H1 (cell line): ENCODE measurements around the gene TOP2A. TPM values are rescaled to one million over a fixed set of nuclear protein-coding genes. Genes with fewer than 3 reads are reported as not detected.

ENCODE experiments used
- CTCF ChIA-PET: fragments of 300-600 bp; sonication (Branson Sonifier 250); formaldehyde crosslinking; loops from one replicate; lab custom pipeline; 2021; ENCODE audit not compliant: partially characterized antibody; lab: Charles Lee
- POLR2A ChIA-PET: fragments of 300-600 bp; sonication (Branson Sonifier 250); formaldehyde crosslinking; loops from one replicate; lab custom pipeline; 2021; ENCODE audit warnings: inconsistent platforms; ENCODE audit not compliant: partially characterized antibody; lab: Charles Lee
- DNase-seq, 2 experiments: peaks; one replicate each; pipeline versions ENCODE4 v3.0.0 to v3.0.0-alpha.2; 2010 to 2022; ENCODE audit warnings: low spot score in 2 of 2, low read depth in 1 of 2, mixed read lengths in 1 of 2
- FAIRE-seq: peaks from 2 replicates; lab custom pipeline; 2011; peaks lifted over from hg19 to GRCh38; lab: Jason Lieb, UNC
- H2AFZ ChIP-seq: 2 replicates; pipeline ENCODE4 v1.8.1; 2012; ENCODE audit warnings: low read length, inconsistent platforms
- H2AK5ac ChIP-seq: 2 replicates; pipeline ENCODE4 v1.6.1; 2013; ENCODE audit warnings: low read depth, low read length
- H2BK120ac ChIP-seq: replicated peaks from 2 replicates; pipeline ENCODE3; 2013; ENCODE audit warnings: low read depth, low read length, inconsistent platforms
- H2BK12ac ChIP-seq: 2 replicates; pipeline ENCODE4 v1.6.1; 2013; ENCODE audit warnings: low read depth, low read length
- H2BK15ac ChIP-seq: 2 replicates; pipeline ENCODE4 v1.6.1; 2013; ENCODE audit warnings: low read length
- H2BK20ac ChIP-seq: 2 replicates; pipeline ENCODE4 v1.6.1; 2013; ENCODE audit warnings: low read length
- H2BK5ac ChIP-seq: 2 replicates; pipeline ENCODE4 v1.6.1; 2013; ENCODE audit warnings: low read depth, low read length
- H3K14ac ChIP-seq: 2 replicates; pipeline ENCODE4 v1.6.1; 2013; ENCODE audit warnings: inconsistent platforms; ENCODE audit not compliant: insufficient read length
- H3K18ac ChIP-seq: 2 replicates; pipeline ENCODE4 v1.6.1; 2013; ENCODE audit warnings: low read length; ENCODE audit errors: extremely low read depth
- H3K23ac ChIP-seq: 2 replicates; pipeline ENCODE4 v1.6.1; 2013; ENCODE audit warnings: inconsistent platforms; ENCODE audit not compliant: insufficient read length
- H3K23me2 ChIP-seq: 2 replicates; pipeline ENCODE4 v1.6.1; 2013; ENCODE audit warnings: low read depth, low read length
- H3K27ac ChIP-seq: 2 replicates; pipeline ENCODE4 v1.6.1; 2011; ENCODE audit warnings: low read depth, low read length, inconsistent platforms
- H3K27me3 ChIP-seq, 4 experiments: replicated peaks in 1 of 4; 1 replicate in 1 of 4; 2 replicates in 3 of 4; pipeline versions ENCODE4 v1.6.1 to v1.8.1; 2011 to 2013; ENCODE audit warnings: low read length in 3 of 4, mild to moderate bottlenecking in 3 of 4, inconsistent platforms in 2 of 4, mixed read lengths in 2 of 4, moderate library complexity in 1 of 4; ENCODE audit not compliant: control insufficient read depth in 3 of 4, insufficient read depth in 3 of 4; ENCODE audit errors: extremely low read depth in 1 of 4
- H3K36me3 ChIP-seq, 4 experiments: 2 replicates each; pipeline versions ENCODE4 v1.6.1 to v1.8.1; 2011 to 2013; ENCODE audit warnings: mild to moderate bottlenecking in 4 of 4, low read length in 3 of 4, moderate library complexity in 2 of 4, control low read depth in 1 of 4, inconsistent platforms in 1 of 4; ENCODE audit not compliant: insufficient read depth in 4 of 4, control insufficient read depth in 2 of 4
- H3K4ac ChIP-seq: replicated peaks from 2 replicates; pipeline ENCODE3; 2013; ENCODE audit warnings: low read length, low read depth, mixed read lengths, inconsistent platforms; ENCODE audit not compliant: insufficient read length
- H3K4me1 ChIP-seq, 4 experiments: replicated peaks in 1 of 4; 1 replicate in 1 of 4; 2 replicates in 3 of 4; pipeline versions ENCODE4 v1.6.1 to v1.8.1; 2011 to 2013; ENCODE audit warnings: low read length in 3 of 4, inconsistent platforms in 2 of 4, mixed read lengths in 1 of 4; ENCODE audit not compliant: insufficient read depth in 4 of 4, control insufficient read depth in 3 of 4
- H3K4me2 ChIP-seq, 2 experiments: 2 replicates each; pipeline versions ENCODE4 v1.6.1 to v1.8.1; 2011 to 2013; ENCODE audit warnings: low read depth in 2 of 2, low read length in 2 of 2, control low read depth in 1 of 2, inconsistent platforms in 1 of 2, mild to moderate bottlenecking in 1 of 2; ENCODE audit not compliant: insufficient read depth in 1 of 2
- H3K4me3 ChIP-seq, 4 experiments: fragments of 200-600, 300-600 bp in 1 of 4; sonication (generic), shearing (Covaris generic), sonication (Bioruptor Twin) in 1 of 4; 2 replicates each; pipeline versions ENCODE4 v1.5.1 to v1.8.1; 2011 to 2016; ENCODE audit warnings: low read length in 4 of 4, low read depth in 3 of 4, control low read depth in 2 of 4, inconsistent platforms in 2 of 4, mild to moderate bottlenecking in 2 of 4, mixed read lengths in 1 of 4, moderate library complexity in 1 of 4; ENCODE audit not compliant: insufficient read depth in 2 of 4; ENCODE audit errors: extremely low read depth in 1 of 4
- H3K56ac ChIP-seq: replicated peaks from 2 replicates; pipeline ENCODE3; 2013; ENCODE audit warnings: low read depth, mild to moderate bottlenecking, mixed read lengths, low read length, inconsistent platforms; ENCODE audit not compliant: insufficient read length
- H3K79me1 ChIP-seq: 2 replicates; pipeline ENCODE4 v1.6.1; 2013; ENCODE audit warnings: low read depth, low read length, control low read depth
- H3K79me2 ChIP-seq, 2 experiments: 2 replicates each; pipeline versions ENCODE4 v1.6.1 to v1.8.1; 2012 to 2013; ENCODE audit warnings: low read length in 2 of 2, mild to moderate bottlenecking in 2 of 2, inconsistent platforms in 1 of 2; ENCODE audit not compliant: insufficient read depth in 2 of 2, control insufficient read depth in 1 of 2
- H3K9ac ChIP-seq, 4 experiments: replicated peaks in 1 of 4; 1 replicate in 1 of 4; 2 replicates in 3 of 4; pipeline versions ENCODE4 v1.6.1 to v1.8.1; 2011 to 2013; ENCODE audit warnings: low read depth in 3 of 4, low read length in 3 of 4, control low read depth in 2 of 4, mild to moderate bottlenecking in 2 of 4, moderate library complexity in 2 of 4, inconsistent platforms in 1 of 4; ENCODE audit errors: extremely low read depth in 1 of 4
- H3K9me3 ChIP-seq, 2 experiments: 2 replicates each; pipeline versions ENCODE4 v1.6.1 to v1.8.1; 2012 to 2013; ENCODE audit warnings: mild to moderate bottlenecking in 2 of 2, moderate library complexity in 2 of 2, control low read depth in 1 of 2, inconsistent platforms in 1 of 2, low read depth in 1 of 2, low read length in 1 of 2, mixed read lengths in 1 of 2; ENCODE audit not compliant: insufficient read depth in 2 of 2
- H4K20me1 ChIP-seq, 2 experiments: replicated peaks in 1 of 2; 2 replicates each; pipeline versions ENCODE3 to v1.8.1; 2011 to 2013; ENCODE audit warnings: inconsistent platforms in 2 of 2, low read length in 2 of 2, mild to moderate bottlenecking in 1 of 2; ENCODE audit not compliant: insufficient read depth in 2 of 2, control insufficient read depth in 1 of 2
- H4K5ac ChIP-seq: 2 replicates; pipeline ENCODE4 v1.6.1; 2013; ENCODE audit warnings: low read length, low read depth, mixed read lengths, inconsistent platforms; ENCODE audit not compliant: insufficient read length
- H4K8ac ChIP-seq: 2 replicates; pipeline ENCODE4 v1.8.0; 2013; ENCODE audit warnings: mild to moderate bottlenecking, moderate library complexity, low read length, inconsistent platforms; ENCODE audit not compliant: insufficient read depth; ENCODE audit errors: extremely low read depth
- H4K91ac ChIP-seq: replicated peaks from 2 replicates; pipeline ENCODE3; 2013; ENCODE audit warnings: low read length, mixed read lengths, inconsistent platforms; ENCODE audit not compliant: insufficient read length
- CBX5 ChIP-seq: fragments of 300-800, 300-1000 bp; sonication (generic); IDR thresholded peaks from 2 replicates; pipeline ENCODE4 v1.7.1; 2016; ENCODE audit warnings: antibody characterized with exemption, low read length, low read depth
- CREB1 ChIP-seq: IDR thresholded peaks from 2 replicates; pipeline ENCODE4 v1.6.1; 2012; ENCODE audit warnings: inconsistent platforms
- EP300 ChIP-seq, 2 experiments: IDR thresholded peaks; 1 replicate in 1 of 2; 2 replicates in 1 of 2; pipeline ENCODE4 v1.6.1; 2011 to 2012; ENCODE audit warnings: low read depth in 2 of 2, low read length in 2 of 2, mild to moderate bottlenecking in 2 of 2, borderline replicate concordance in 1 of 2, inconsistent platforms in 1 of 2, moderate library complexity in 1 of 2
- EZH2 ChIP-seq: fragments of 200-600 bp; sonication (generic); IDR thresholded peaks from 2 replicates; pipeline ENCODE4 v1.7.1; 2012; ENCODE audit warnings: low read depth, mild to moderate bottlenecking, moderate library complexity, low read length, inconsistent platforms; ENCODE audit not compliant: severe bottlenecking
- FOSL1 ChIP-seq: IDR thresholded peaks from 2 replicates; pipeline ENCODE4 v1.6.1; 2011; ENCODE audit warnings: mild to moderate bottlenecking, low read depth, low read length, moderate library complexity; ENCODE audit not compliant: insufficient read depth
- JUN ChIP-seq: IDR thresholded peaks from 2 replicates; pipeline ENCODE4 v1.6.1; 2011; ENCODE audit warnings: low read depth, mild to moderate bottlenecking, improper control_type of control experiment, low read length
- KDM1A ChIP-seq: fragments of 200-600, 300-600 bp; sonication (generic); IDR thresholded peaks from 2 replicates; pipeline ENCODE4 v1.7.1; 2016; ENCODE audit warnings: mild to moderate bottlenecking, low read length, borderline replicate concordance
- POLR2A ChIP-seq, 2 experiments: IDR thresholded peaks; 1 replicate in 1 of 2; 2 replicates in 1 of 2; pipeline ENCODE4 v1.6.1; 2011; ENCODE audit warnings: low read depth in 2 of 2, low read length in 2 of 2, mild to moderate bottlenecking in 2 of 2; ENCODE audit errors: control extremely low read depth in 1 of 2
- RAD21 ChIP-seq, 2 experiments: IDR thresholded peaks in 1 of 2; conservative IDR thresholded peaks in 1 of 2; 2 replicates each; pipeline ENCODE4 v1.6.1; 2011; ENCODE audit warnings: low read depth in 2 of 2, low read length in 2 of 2, improper control_type of control experiment in 1 of 2, inconsistent platforms in 1 of 2, mild to moderate bottlenecking in 1 of 2, moderate library complexity in 1 of 2
- SIX5 ChIP-seq: IDR thresholded peaks from 2 replicates; pipeline ENCODE4 v1.6.1; 2011; ENCODE audit warnings: mild to moderate bottlenecking, low read depth, low read length
- TAF7 ChIP-seq: optimal IDR thresholded peaks from 2 replicates; pipeline ENCODE3; 2011; ENCODE audit warnings: low read depth, mild to moderate bottlenecking, inconsistent platforms, low read length, moderate library complexity, borderline replicate concordance
- TBP ChIP-seq: IDR thresholded peaks from 2 replicates; pipeline ENCODE4 v1.6.1; 2011; ENCODE audit warnings: low read depth, low read length, improper control_type of control experiment
- TCF12 ChIP-seq: IDR thresholded peaks from 2 replicates; pipeline ENCODE4 v1.6.1; 2011; ENCODE audit warnings: low read depth, mild to moderate bottlenecking, low read length
- YY1 ChIP-seq: IDR thresholded peaks from 2 replicates; pipeline ENCODE4 v1.6.1; 2011; ENCODE audit warnings: low read depth, mild to moderate bottlenecking, low read length
- WGBS, 2 experiments: shearing (Covaris generic) in 1 of 2; methylation state at CpG; one replicate each; pipeline versions ENCODE4 v1.1.6 to v1.1.7; 2013 to 2015; ENCODE audit warnings: low lambda C conversion rate in 2 of 2, mixed read lengths in 2 of 2, inconsistent platforms in 1 of 2, low coverage in 1 of 2, missing lambda C conversion rate in 1 of 2; ENCODE audit not compliant: insufficient replicate concordance in 2 of 2, insufficient coverage in 1 of 2, insufficient read length in 1 of 2; ENCODE audit errors: extremely low coverage in 1 of 2, missing lambda C conversion rate in 1 of 2; 5-methylcytosine and 5-hydroxymethylcytosine counted together
- polyA plus RNA-seq, 7 experiments: library from polyadenylated mRNA; depleted of rRNA in 3 of 7; stranded (reverse) in 5 of 7; unstranded in 2 of 7; fragments of >200 nt in 5 of 7; fragments of 200-250 nt in 2 of 7; gene quantifications; 1 replicate in 5 of 7; 2 replicates in 1 of 7; 4 replicates in 1 of 7; pipeline versions ENCODE4 v1.2.1 to v1.2.3, GENCODE V29; 2011 to 2013; ENCODE audit warnings: missing spikeins in 2 of 7, mixed read lengths in 2 of 7
- total RNA-seq: library from RNA; stranded (reverse); fragmentation: NEBNext Ultra II Directional; extraction: Animal tissue kit (Norgen Biotek cat#: 25700); gene quantifications from 2 replicates; pipeline ENCODE4 v1.2.1, GENCODE V29; 2021

TOP2A gene
- total and polyA plus RNA-seq, 2 of the 8 experiments (the other 6 are each of a cell fraction or from before 2014, with no cell fraction given): 83.1 to 291 TPM

DNA sequence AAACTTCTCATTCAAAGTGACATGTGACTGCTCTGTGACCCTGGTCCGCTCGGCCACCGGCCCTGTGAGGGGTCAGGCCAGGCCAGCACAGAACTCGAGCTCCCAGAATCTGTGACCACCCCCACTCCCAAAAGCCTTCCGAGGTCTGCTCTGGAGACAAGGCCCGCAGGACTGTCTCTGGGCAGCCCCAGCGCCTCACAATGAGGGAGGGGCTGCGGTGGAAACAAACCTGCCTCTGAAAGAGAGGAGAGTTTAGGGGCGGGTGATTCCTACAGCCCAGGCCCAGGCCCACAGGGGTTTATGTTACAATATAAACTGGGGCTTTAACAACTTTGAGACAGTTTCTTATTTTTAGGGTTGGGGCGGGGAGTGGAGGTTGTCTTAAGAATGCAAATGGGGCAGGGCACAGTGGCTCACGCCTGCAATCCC, 45.4 kb upstream of the TOP2A start:
- H2AK5ac ChIP-seq: no peak overlapping the region
- no peak for FAIRE-seq
- no peak overlapping the region; a peak in 1 of 7 replicates for H3K9ac ChIP-seq
- no peaks in the 10 kb centered on the region for H3K79me2 ChIP-seq
- H3K4me2 ChIP-seq: no peak overlapping the region
- no peak overlapping the region for H3K14ac ChIP-seq
- CTCF ChIA-PET: interaction anchor here (0.7 to 34.1 kb wide), 6 partner anchors 13 to 68 kb away, joined by 3 to 739 read pairs (median 10); partner anchors contain the start of gene IGFBP4
- H3K4ac ChIP-seq: no peak overlapping the region
- H3K4me1 ChIP-seq: peaks cover 2 to 33% (median 11%) of the 10 kb centered on the region in 4 experiments
- H3K4me3 ChIP-seq: no peak overlapping the region
- H4K8ac ChIP-seq: peak overlapping the region; percentile 62; the same call in 1 of the 2 replicates
- H3K18ac ChIP-seq: 0 out of 2 replicates have a peak overlapping the region, but pooled peaks have one; percentile 38
- WGBS, 2 experiments: 56% methylated on average over 10 of the region's 11 CpGs; no CpG with 5 or more reads in 1 of the 2 experiments
- peak overlapping the region; percentile 86 for H2BK120ac ChIP-seq
- no peaks in the 10 kb centered on the region for H3K79me1 ChIP-seq
- no peaks in the 10 kb centered on the region for H3K27me3 ChIP-seq
- POLR2A ChIA-PET: interaction anchor here (0.8 to 3.0 kb wide), 13 partner anchors 9 to 74 kb away, joined by 3 to 20 read pairs (median 5); partner anchors contain the start of gene IGFBP4
- H2BK12ac ChIP-seq: 0 out of 2 replicates have a peak overlapping the region, but pooled peaks have one; percentile 87
- H3K27ac ChIP-seq: no peak overlapping the region
- H4K5ac ChIP-seq: peak overlapping the region; percentile 55
- peak overlapping the region; percentile 40; the same call in 1 of the 2 replicates for H2BK15ac ChIP-seq
- H2BK20ac ChIP-seq: no peak overlapping the region; the same call in 1 of the 2 replicates
- H3K9me3 ChIP-seq: no peaks in the 10 kb centered on the region
- no peak overlapping the region for H2AFZ ChIP-seq
- no peaks in the 10 kb centered on the region; the same call in 1 of the 2 replicates for H3K23me2 ChIP-seq
- H4K91ac ChIP-seq: peak overlapping the region; percentile 89
- H2BK5ac ChIP-seq: peak overlapping the region; percentile 82; the same call in 1 of the 2 replicates
- no peak overlapping the region for H3K23ac ChIP-seq
- no peaks in the 10 kb centered on the region for H4K20me1 ChIP-seq
- H3K56ac ChIP-seq: no peak overlapping the region
- H3K36me3 ChIP-seq: no peaks in the 10 kb centered on the region
- no peak for DNase-seq
- TF ChIP-seq CBX5 (no peak), SIX5 (no peak), JUN (no peak), KDM1A (no peak), TAF7 (no peak), EZH2 (no peak), CREB1 (no peak), RAD21 (IDR thresholded peaks at IDR 0.05 in 1 of 2, conservative IDR thresholded peaks at IDR 0.05 in 1 of 2; ENCODE audit: low read depth in 2 of 2, low read length in 2 of 2) (no peak), POLR2A (IDR thresholded peaks at IDR 0.05; ENCODE audit: control extremely low read depth in 1 of 2, low read depth in 2 of 2, low read length in 2 of 2) (no peak), YY1 (no peak), FOSL1 (no peak), TBP (no peak), TCF12 (no peak), EP300 (IDR thresholded peaks at IDR 0.05; ENCODE audit: borderline replicate concordance in 1 of 2, low read depth in 2 of 2, low read length in 2 of 2) (no peak)
